Measurements from ENCODE around the gene DGUOK.

- TF ChIP-seq POLR2AphosphoS5 (IDR thresholded peaks at IDR 0.05) (no peak), CTCF (IDR thresholded peaks at IDR 0.05) (no peak)
Observed at GRCh38 chr2:74001121-74001520, 74.4 kb downstream of the DGUOK start.
